ENCODE results near the gene LGALS4.

DNA sequence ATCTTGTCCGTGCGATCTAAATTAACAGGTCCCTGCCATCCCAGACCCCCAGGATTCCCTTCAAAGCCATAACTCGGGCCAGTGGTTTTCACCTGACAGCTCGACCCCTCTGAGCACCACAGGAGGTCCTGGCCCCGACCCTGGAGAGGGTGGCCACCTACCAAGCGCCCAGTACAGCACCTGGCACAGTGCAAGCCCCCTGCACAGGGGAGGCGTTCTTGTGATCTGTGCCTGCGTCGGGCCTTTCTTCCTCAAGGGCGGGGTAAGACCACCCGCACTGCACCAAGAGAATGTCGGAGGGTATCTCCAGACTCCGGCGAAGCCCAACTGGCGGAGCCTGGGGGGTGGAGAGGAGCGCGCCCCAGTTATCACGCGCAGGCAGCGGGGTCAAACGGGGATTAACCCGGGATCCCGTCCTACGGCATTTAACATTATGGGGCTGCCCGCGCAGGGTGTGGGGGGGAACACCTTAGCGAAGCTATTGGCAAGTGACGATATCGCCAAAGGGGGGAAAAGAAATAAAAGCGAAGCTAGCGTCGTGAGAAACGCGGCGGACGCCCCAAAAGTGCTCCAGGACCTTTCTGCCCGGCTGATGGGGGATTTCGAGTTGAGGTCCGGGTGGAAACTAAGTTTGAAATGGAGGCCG is 38.4 kb upstream of the LGALS4 start:
- TF ChIP-seq, protein P1, sequence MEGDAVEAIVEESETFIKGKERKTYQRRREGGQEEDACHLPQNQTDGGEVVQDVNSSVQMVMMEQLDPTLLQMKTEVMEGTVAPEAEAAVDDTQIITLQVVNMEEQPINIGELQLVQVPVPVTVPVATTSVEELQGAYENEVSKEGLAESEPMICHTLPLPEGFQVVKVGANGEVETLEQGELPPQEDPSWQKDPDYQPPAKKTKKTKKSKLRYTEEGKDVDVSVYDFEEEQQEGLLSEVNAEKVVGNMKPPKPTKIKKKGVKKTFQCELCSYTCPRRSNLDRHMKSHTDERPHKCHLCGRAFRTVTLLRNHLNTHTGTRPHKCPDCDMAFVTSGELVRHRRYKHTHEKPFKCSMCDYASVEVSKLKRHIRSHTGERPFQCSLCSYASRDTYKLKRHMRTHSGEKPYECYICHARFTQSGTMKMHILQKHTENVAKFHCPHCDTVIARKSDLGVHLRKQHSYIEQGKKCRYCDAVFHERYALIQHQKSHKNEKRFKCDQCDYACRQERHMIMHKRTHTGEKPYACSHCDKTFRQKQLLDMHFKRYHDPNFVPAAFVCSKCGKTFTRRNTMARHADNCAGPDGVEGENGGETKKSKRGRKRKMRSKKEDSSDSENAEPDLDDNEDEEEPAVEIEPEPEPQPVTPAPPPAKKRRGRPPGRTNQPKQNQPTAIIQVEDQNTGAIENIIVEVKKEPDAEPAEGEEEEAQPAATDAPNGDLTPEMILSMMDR (IDR thresholded peaks at IDR 0.05; ENCODE audit: low read length): no peak; the same call in 1 of the 2 replicates
- no peak for TF ChIP-seq EZH2 (IDR thresholded peaks at IDR 0.05; ENCODE audit: borderline replicate concordance, low read length)
